GM12878 (cell line): ENCODE data around the gene NRBF2. TPM values are rescaled to one million over a fixed set of nuclear protein-coding genes. Genes with fewer than 3 reads are reported as not detected.

Experiments used
- ATF7 ChIP-seq: fragments of 450-650 bp; IDR thresholded peaks from 2 replicates; pipeline ENCODE4 v1.6.1; 2016; ENCODE audit warnings: low read depth, mild to moderate bottlenecking
- BACH1 ChIP-seq: fragments of 450-650 bp; IDR thresholded peaks from 2 replicates; pipeline ENCODE4 v1.6.1; 2017; ENCODE audit warnings: mild to moderate bottlenecking, borderline replicate concordance
- CTCF ChIP-seq, 3 experiments: IDR thresholded peaks in 2 of 3; conservative IDR thresholded peaks in 1 of 3; 2 replicates each; pipeline ENCODE4 v1.5.1; 2011; ENCODE audit warnings: low read depth in 3 of 3, low read length in 3 of 3, mild to moderate bottlenecking in 3 of 3, control low read depth in 2 of 3, moderate library complexity in 2 of 3, inconsistent platforms in 1 of 3, mixed read lengths in 1 of 3; ENCODE audit not compliant: control insufficient read depth in 2 of 3, insufficient read depth in 1 of 3; ENCODE audit errors: extremely low read depth in 1 of 3
- CUX1 ChIP-seq: IDR thresholded peaks from 2 replicates; pipeline ENCODE4 v1.6.1; 2012; ENCODE audit warnings: improper control_type of control experiment, low read depth, low read length; ENCODE audit not compliant: insufficient replicate concordance
- EED ChIP-seq: sonication (generic); IDR thresholded peaks from 2 replicates; pipeline ENCODE4 v1.6.1; 2016; ENCODE audit warnings: antibody characterized with exemption, low read depth
- HDAC2 ChIP-seq: fragments of 200-600 bp; sonication (generic); IDR thresholded peaks from 2 replicates; pipeline ENCODE4 v1.6.1; 2017
- HDAC6 ChIP-seq: fragments of 200-600 bp; sonication (generic); IDR thresholded peaks from one replicate; pipeline ENCODE4 v1.8.0; 2017; ENCODE audit warnings: antibody characterized with exemption; ENCODE audit not compliant: unreplicated experiment
- IRF4 ChIP-seq: IDR thresholded peaks from 2 replicates; pipeline ENCODE4 v1.6.1; 2011; ENCODE audit warnings: low read depth, low read length
- NFIC ChIP-seq: IDR thresholded peaks from 2 replicates; pipeline ENCODE4 v1.6.1; 2012; ENCODE audit warnings: low read depth, mild to moderate bottlenecking, inconsistent platforms, low read length, moderate library complexity
- NKRF ChIP-seq: fragments of 450-650 bp; conservative IDR thresholded peaks from 2 replicates; pipeline ENCODE4 v1.6.1; 2017; ENCODE audit warnings: mild to moderate bottlenecking, moderate library complexity
- PAX8 ChIP-seq: fragments of 450-650 bp; IDR thresholded peaks from 2 replicates; pipeline ENCODE4 v1.6.1; 2017; ENCODE audit warnings: mild to moderate bottlenecking, moderate library complexity
- PML ChIP-seq: IDR thresholded peaks from 2 replicates; pipeline ENCODE4 v1.6.1; 2012; ENCODE audit warnings: low read length, inconsistent platforms
- RAD51 ChIP-seq: fragments of 450-650 bp; IDR thresholded peaks from 2 replicates; pipeline ENCODE4 v1.6.1; 2016; ENCODE audit warnings: moderate library complexity, mild to moderate bottlenecking, inconsistent platforms
- SMAD1 ChIP-seq: fragments of 450-650 bp; IDR thresholded peaks from 2 replicates; pipeline ENCODE4 v1.6.1; 2018; ENCODE audit warnings: mild to moderate bottlenecking, low read depth; ENCODE audit not compliant: partially characterized antibody
- SMAD5 ChIP-seq: IDR thresholded peaks from 2 replicates; pipeline ENCODE4 v1.6.1; 2016; ENCODE audit warnings: antibody characterized with exemption, low read depth
- TCF7 ChIP-seq: IDR thresholded peaks from 2 replicates; pipeline ENCODE4 v1.6.1; 2014; ENCODE audit warnings: antibody characterized with exemption, borderline replicate concordance
- ZBTB33 ChIP-seq: fragments of 450-650 bp; IDR thresholded peaks from 2 replicates; pipeline ENCODE4 v1.6.1; 2017; ENCODE audit warnings: mild to moderate bottlenecking
- ZNF384 ChIP-seq: IDR thresholded peaks from 2 replicates; pipeline ENCODE4 v1.6.1; 2012; ENCODE audit warnings: low read depth, mild to moderate bottlenecking, low read length, improper control_type of control experiment, borderline replicate concordance
- polyA plus RNA-seq, 11 experiments: library from polyadenylated mRNA; depleted of rRNA in 4 of 11; unstranded in 6 of 11; stranded (reverse) in 5 of 11; fragments of >200 nt; fragmentation: Nextera tagmentation in 4 of 11; fragmentation: Illumina TruSeq in 1 of 11; extraction: Ambion mirVana in 4 of 11; extraction: Trizol in 1 of 11; gene quantifications; 1 replicate in 1 of 11; 2 replicates in 10 of 11; pipeline versions ENCODE4 v1.2.1 to v1.2.3, GENCODE V29; 2011 to 2016; ENCODE audit warnings: inconsistent platforms in 2 of 11, missing spikeins in 2 of 11, low read depth in 1 of 11
- total RNA-seq, 4 experiments: library from RNA; depleted of rRNA in 3 of 4; stranded (reverse); fragments of >200 nt in 3 of 4; fragmentation: Illumina TruSeq in 1 of 4; extraction: Trizol in 1 of 4; gene quantifications; 2 replicates each; pipeline versions ENCODE4 v1.2.1 to v1.2.3, GENCODE V29; 2013 to 2021

Gene NRBF2
- total and polyA plus RNA-seq, 10 of the 15 experiments (the other 5 are each of a cell fraction or from before 2014, with no cell fraction given), result 17.8 to 39.8 (median 27.7) TPM

- no peak for TF ChIP-seq CUX1
- TF ChIP-seq HDAC2, result no peak
- no peak for TF ChIP-seq ZNF384
- TF ChIP-seq ZBTB33, result 0 out of 2 replicates have a peak, but pooled peaks have one; percentile 47
- TF ChIP-seq TCF7, result no peak
- TF ChIP-seq PML, result peak; percentile 95
- TF ChIP-seq HDAC6, result peak; percentile 52
- peak in 2 of 3 experiments; percentile 32 to 42; a peak in 3 of 6 replicates for TF ChIP-seq CTCF (IDR thresholded peaks at IDR 0.05 in 2 of 3, conservative IDR thresholded peaks at IDR 0.05 in 1 of 3; ENCODE audit: control insufficient read depth in 2 of 3, extremely low read depth in 1 of 3, insufficient read depth in 1 of 3, low read depth in 3 of 3, low read length in 3 of 3)
- peak; percentile 94 for TF ChIP-seq SMAD5
- no peak for TF ChIP-seq PAX8
- TF ChIP-seq NKRF, result peak; percentile 86
- TF ChIP-seq NFIC, result 0 out of 2 replicates have a peak, but pooled peaks have one; percentile 5
- peak; percentile 51 for TF ChIP-seq SMAD1
- TF ChIP-seq BACH1, result peak; percentile 73
- TF ChIP-seq RAD51, result peak; percentile 96
- TF ChIP-seq EED, result peak; percentile 22; the same call in 1 of the 2 replicates
- TF ChIP-seq IRF4, result peak; percentile 55; the same call in 1 of the 2 replicates
- peak; percentile 97 for TF ChIP-seq ATF7
Measured at GRCh38 chr10:63133056-63133820, at the start of gene NRBF2 (continued).
